ENCODE measurements around the gene CLEC2A. TPM values are rescaled to one million over a fixed set of nuclear protein-coding genes. Genes with fewer than 3 reads are reported as not detected.

The CLEC2A gene
- total and polyA plus RNA-seq, 2 donors (not counting 3 experiments of a cell fraction or from before 2014, with no cell fraction given): not detected

GRCh38 chr12:9868951-9869306 lies 63.2 kb downstream of the CLEC2A start:
- FAIRE-seq (no peak), DNase-seq (ENCODE audit: low read depth, low spot score) (no peak)
- peak overlapping the region; percentile 94 for H3K9ac ChIP-seq (replicated peaks; ENCODE audit: extremely low read depth, insufficient read depth, low read length)
- no peak overlapping the region for H2AFZ ChIP-seq (ENCODE audit: low read depth, low read length)
- TF ChIP-seq EZH2 (IDR thresholded peaks at IDR 0.05; ENCODE audit: borderline replicate concordance, low read depth, low read length, severe bottlenecking) (no peak), POLR2A (IDR thresholded peaks at IDR 0.05; ENCODE audit: low read depth, low read length) (no peak), MYC (IDR thresholded peaks at IDR 0.05; ENCODE audit: low read depth, low read length) (no peak), FOS (IDR thresholded peaks at IDR 0.05; ENCODE audit: borderline replicate concordance, insufficient read depth, low read length) (no peak), POLR2AphosphoS5 (IDR thresholded peaks at IDR 0.05; ENCODE audit: insufficient read depth, low read depth, low read length) (no peak), JUN (IDR thresholded peaks at IDR 0.05; ENCODE audit: borderline replicate concordance, insufficient read depth, insufficient read length, low read depth) (no peak), GATA2 (IDR thresholded peaks at IDR 0.05; ENCODE audit: insufficient read depth, insufficient read length, low read depth, low read length) (no peak)
- TF ChIP-seq, protein P1, sequence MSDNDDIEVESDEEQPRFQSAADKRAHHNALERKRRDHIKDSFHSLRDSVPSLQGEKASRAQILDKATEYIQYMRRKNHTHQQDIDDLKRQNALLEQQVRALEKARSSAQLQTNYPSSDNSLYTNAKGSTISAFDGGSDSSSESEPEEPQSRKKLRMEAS (IDR thresholded peaks at IDR 0.05; ENCODE audit: insufficient read depth, insufficient read length): no peak
- TF ChIP-seq, protein P2, sequence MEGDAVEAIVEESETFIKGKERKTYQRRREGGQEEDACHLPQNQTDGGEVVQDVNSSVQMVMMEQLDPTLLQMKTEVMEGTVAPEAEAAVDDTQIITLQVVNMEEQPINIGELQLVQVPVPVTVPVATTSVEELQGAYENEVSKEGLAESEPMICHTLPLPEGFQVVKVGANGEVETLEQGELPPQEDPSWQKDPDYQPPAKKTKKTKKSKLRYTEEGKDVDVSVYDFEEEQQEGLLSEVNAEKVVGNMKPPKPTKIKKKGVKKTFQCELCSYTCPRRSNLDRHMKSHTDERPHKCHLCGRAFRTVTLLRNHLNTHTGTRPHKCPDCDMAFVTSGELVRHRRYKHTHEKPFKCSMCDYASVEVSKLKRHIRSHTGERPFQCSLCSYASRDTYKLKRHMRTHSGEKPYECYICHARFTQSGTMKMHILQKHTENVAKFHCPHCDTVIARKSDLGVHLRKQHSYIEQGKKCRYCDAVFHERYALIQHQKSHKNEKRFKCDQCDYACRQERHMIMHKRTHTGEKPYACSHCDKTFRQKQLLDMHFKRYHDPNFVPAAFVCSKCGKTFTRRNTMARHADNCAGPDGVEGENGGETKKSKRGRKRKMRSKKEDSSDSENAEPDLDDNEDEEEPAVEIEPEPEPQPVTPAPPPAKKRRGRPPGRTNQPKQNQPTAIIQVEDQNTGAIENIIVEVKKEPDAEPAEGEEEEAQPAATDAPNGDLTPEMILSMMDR (IDR thresholded peaks at IDR 0.05; ENCODE audit: extremely low read depth in 1 of 2, insufficient read depth in 1 of 2, low read depth in 1 of 2, low read length in 2 of 2): no peak
- no peaks in the 10 kb centered on the region for H3K9me1 ChIP-seq (replicated peaks; ENCODE audit: control insufficient read depth, extremely low read depth, insufficient read depth, low read length)
- no TSS peak for BruUV-seq (replicated peaks)
- H3K79me2 ChIP-seq (ENCODE audit: control insufficient read depth, insufficient read depth, low read length): peaks cover 31% of the 10 kb centered on the region
- no peaks in the 10 kb centered on the region for H3K27me3 ChIP-seq (ENCODE audit: control insufficient read depth in 2 of 2, insufficient read depth in 2 of 2, low read length in 2 of 2)
- peak overlapping the region; percentile 28 to 93 (median 73) for H3K4me3 ChIP-seq (replicated peaks in 1 of 3; ENCODE audit: insufficient read depth in 1 of 3, low read depth in 1 of 3, low read length in 3 of 3)
- no peaks in the 10 kb centered on the region for H4K20me1 ChIP-seq (replicated peaks; ENCODE audit: control insufficient read depth, extremely low read depth, insufficient read depth, low read length)
- ChIA-PET CTCF (interaction anchor here (0.7 to 4.4 kb wide), 4 partner anchors 55 to 126 kb away, joined by 3 to 21 read pairs (median 5); no protein-coding TSS in a partner anchor), POLR2A (no interaction called here)
- H3K9me3 ChIP-seq (replicated peaks; ENCODE audit: control insufficient read depth, insufficient read depth, low read length): no peaks in the 10 kb centered on the region
- intact Hi-C loops (cut with micrococcal nuclease) (loop anchor here (1.0 to 5.0 kb wide), 4 partner anchors 58 to 163 kb away; no protein-coding TSS in a partner anchor), dilution Hi-C loops (cut with MboI; ENCODE audit: extremely low pct_ligation_motif_present, low sequenced_read_pairs) (no loop called here)
- H3K4me2 ChIP-seq (ENCODE audit: insufficient read depth, low read length): peak overlapping the region; percentile 99
- H3K4me1 ChIP-seq (ENCODE audit: control insufficient read depth, extremely low read depth, insufficient read depth, low read length): peaks cover 31% of the 10 kb centered on the region
- H3K36me3 ChIP-seq (ENCODE audit: control insufficient read depth in 2 of 2, extremely low read depth in 1 of 2, insufficient read depth in 2 of 2, low read length in 2 of 2): no peaks in the 10 kb centered on the region
- peak overlapping the region; percentile 96 for H3K27ac ChIP-seq (ENCODE audit: insufficient read depth, low read depth, low read length)
